NT2/D1 (cell line): ENCODE measurements around the gene DUSP6.

Experiments
- DNase-seq: peaks from one replicate; pipeline ENCODE4 v3.0.0-alpha.2; 2011; ENCODE audit warnings: low read depth, low spot score
- H3K27me3 ChIP-seq: 2 replicates; pipeline ENCODE4 v1.6.0; 2011; ENCODE audit warnings: mild to moderate bottlenecking; ENCODE audit not compliant: insufficient read length, insufficient read depth
- H3K36me3 ChIP-seq: 2 replicates; pipeline ENCODE4 v1.6.1; 2011; ENCODE audit warnings: mild to moderate bottlenecking, low read length, mixed read lengths; ENCODE audit not compliant: insufficient read depth, insufficient read length
- H3K4me1 ChIP-seq: 2 replicates; pipeline ENCODE4 v1.5.1; 2011; ENCODE audit not compliant: insufficient read depth, insufficient read length
- H3K4me3 ChIP-seq: 2 replicates; pipeline ENCODE4 v1.5.1; 2011; ENCODE audit warnings: low read depth; ENCODE audit not compliant: insufficient read length
- H3K9ac ChIP-seq: 2 replicates; pipeline ENCODE4 v1.6.0; 2011; ENCODE audit warnings: low read depth; ENCODE audit not compliant: insufficient read length
- H3K9me3 ChIP-seq: 2 replicates; pipeline ENCODE4 v1.5.1; 2011; ENCODE audit warnings: mild to moderate bottlenecking, low read length; ENCODE audit not compliant: insufficient read depth
- SUZ12 ChIP-seq: IDR thresholded peaks from 2 replicates; pipeline ENCODE4 v1.6.1; 2011; ENCODE audit not compliant: insufficient read length, insufficient read depth; ENCODE audit errors: extremely low read depth
- YY1 ChIP-seq: IDR thresholded peaks from 2 replicates; pipeline ENCODE4 v1.6.1; 2011; ENCODE audit not compliant: insufficient read length, insufficient read depth
- ZNF274 ChIP-seq: IDR thresholded peaks from 2 replicates; pipeline ENCODE4 v1.6.1; 2011; ENCODE audit warnings: mild to moderate bottlenecking, low read depth, low read length

The DUSP6 gene

DNA sequence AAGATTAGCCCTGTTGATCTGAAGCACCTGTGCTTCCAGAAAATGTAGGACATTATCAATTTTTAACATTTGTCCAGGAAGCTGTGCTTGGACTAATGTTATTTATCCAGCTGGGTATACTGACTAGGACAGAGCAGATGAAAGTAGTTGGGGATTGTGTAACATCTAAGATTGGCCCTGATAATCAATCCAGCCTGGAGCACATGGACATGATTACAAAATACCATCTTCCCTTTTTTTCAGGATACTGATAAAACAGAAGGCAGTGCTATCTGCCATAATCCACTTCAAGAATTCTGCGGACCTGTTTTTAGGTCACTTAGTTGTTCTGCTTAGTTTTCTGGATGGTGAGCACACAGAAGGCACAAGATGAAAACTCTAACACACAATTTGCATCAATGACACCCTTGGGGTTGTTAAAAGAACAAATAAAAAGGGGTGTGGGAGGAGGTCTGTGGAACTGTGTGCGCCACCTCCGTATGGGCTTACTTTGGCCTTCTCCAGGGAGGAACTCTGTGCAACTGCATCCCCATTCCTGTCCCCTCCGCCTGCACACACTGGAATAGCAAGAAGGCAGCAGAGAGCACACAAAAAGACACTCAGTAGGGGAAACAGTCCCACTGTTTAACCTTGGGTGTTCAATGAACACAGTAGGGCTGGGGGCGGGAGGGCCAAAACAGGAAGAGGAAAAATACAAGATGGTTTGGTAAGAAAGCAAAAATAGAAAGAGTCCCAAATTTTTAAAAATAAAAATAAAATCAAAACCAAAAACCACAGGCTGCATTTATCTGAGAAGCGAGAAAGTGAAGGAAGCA lies 31.1 kb upstream of the DUSP6 start:
- no peak for DNase-seq
- no peak overlapping the region for H3K9ac ChIP-seq
- H3K9me3 ChIP-seq, result no peaks in the 10 kb centered on the region
- TF ChIP-seq SUZ12, result no peak
- TF ChIP-seq YY1, result no peak
- TF ChIP-seq ZNF274, result no peak
- no peaks in the 10 kb centered on the region for H3K36me3 ChIP-seq
- H3K27me3 ChIP-seq, result no peaks in the 10 kb centered on the region
- no peaks in the 10 kb centered on the region for H3K4me1 ChIP-seq
- H3K4me3 ChIP-seq, result no peak overlapping the region

DNA sequence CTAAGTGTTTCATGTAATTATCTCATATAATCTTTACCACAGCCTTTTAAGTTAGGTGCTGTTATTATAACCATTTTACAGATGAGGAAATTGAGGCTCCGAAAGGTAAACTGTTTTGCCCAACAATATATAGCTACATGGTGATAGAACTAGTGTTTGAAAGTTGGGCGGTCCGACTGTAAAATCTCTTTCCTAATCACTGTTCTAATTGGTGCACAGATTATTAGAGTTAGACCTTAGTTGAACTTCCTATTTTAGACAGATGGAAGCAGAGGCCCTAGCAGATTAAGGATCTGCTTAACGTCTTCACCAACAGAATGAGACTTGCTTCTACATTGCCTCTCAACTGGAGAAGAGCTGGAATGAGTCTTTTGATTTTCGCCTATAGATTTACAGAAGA lies 30.0 kb upstream of the DUSP6 start:
- H3K4me3 ChIP-seq, result no peak overlapping the region
- TF ChIP-seq SUZ12, result no peak
- H3K27me3 ChIP-seq, result no peaks in the 10 kb centered on the region
- DNase-seq, result no peak
- H3K9me3 ChIP-seq, result no peaks in the 10 kb centered on the region
- H3K4me1 ChIP-seq, result no peaks in the 10 kb centered on the region
- H3K9ac ChIP-seq, result no peak overlapping the region
- H3K36me3 ChIP-seq, result no peaks in the 10 kb centered on the region

DNA sequence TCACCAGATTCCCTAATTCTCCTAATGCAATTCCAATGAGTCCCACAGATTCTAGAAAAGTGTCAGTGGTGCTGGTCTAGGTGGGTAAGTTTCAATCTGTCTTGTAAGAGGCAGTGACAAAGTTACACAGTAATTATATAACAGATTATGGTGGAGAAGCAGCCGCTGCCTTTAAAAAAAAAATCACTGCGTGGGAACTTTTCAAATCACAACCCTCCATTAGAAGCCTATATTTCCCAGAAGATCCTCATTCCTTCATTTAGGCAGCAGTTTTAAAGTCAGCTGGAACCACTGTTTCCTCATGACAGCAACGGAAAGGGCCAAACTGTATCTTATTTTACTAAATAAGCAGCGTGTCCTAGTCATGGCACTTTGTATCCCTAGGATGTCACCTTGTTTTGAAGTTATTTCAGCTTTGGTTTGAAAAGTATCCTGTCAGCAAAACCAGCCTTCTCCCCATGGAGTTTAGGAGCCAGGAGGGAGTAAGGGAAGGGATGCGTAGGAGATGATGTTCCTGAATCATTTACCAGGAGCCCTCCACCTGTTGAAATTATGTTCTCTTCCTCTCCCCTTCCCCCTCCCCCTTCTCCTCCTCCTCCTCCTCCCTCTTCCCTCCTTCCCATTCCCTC lies 27.7 kb upstream of the DUSP6 start:
- no peak overlapping the region for H3K9ac ChIP-seq
- H3K36me3 ChIP-seq, result no peaks in the 10 kb centered on the region
- no peaks in the 10 kb centered on the region for H3K27me3 ChIP-seq
- H3K4me1 ChIP-seq, result no peaks in the 10 kb centered on the region
- DNase-seq, result no peak
- H3K4me3 ChIP-seq, result no peak overlapping the region
- no peaks in the 10 kb centered on the region for H3K9me3 ChIP-seq
- TF ChIP-seq YY1 (no peak), SUZ12 (no peak), ZNF274 (no peak)

DNA sequence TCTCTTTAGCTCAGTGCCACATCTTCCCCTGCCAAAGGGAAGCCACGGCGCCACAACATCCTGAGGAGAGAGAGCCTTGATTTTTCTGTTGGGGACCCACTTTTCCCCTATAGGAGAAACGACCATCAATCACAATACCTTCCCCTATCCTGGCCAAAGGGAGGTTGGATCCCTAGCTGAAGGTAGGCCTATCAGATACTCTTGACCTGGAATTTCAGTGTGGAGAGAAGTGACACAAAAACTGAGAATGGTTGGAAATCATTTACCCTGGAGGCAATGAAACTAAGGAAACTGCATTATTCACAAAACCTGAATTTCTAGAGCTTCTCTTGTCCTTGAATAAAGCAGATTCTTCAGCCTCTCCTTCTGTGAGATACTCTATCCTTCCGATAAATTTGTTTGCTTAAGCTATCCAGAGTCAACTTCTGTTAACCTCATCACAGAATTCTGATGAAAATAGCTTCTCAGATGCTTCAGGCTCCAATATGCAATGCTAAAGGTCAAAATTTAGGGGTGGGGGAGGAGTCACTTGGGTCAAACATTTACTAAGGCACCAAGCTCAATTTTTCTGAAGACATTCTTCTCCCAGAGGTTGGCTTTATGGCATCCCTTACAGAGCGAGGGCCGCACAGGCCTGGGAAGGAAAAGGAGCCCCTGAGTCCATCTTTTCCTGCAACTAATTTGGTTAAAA lies 27.0 kb upstream of the DUSP6 start:
- Histone ChIP-seq H3K9me3 (no peaks in the 10 kb centered on the region), H3K4me3 (no peak overlapping the region), H3K27me3 (no peaks in the 10 kb centered on the region), H3K36me3 (no peaks in the 10 kb centered on the region), H3K9ac (no peak overlapping the region), H3K4me1 (no peaks in the 10 kb centered on the region)
- TF ChIP-seq ZNF274 (no peak), YY1 (no peak), SUZ12 (no peak)
- DNase-seq, result no peak

DNA sequence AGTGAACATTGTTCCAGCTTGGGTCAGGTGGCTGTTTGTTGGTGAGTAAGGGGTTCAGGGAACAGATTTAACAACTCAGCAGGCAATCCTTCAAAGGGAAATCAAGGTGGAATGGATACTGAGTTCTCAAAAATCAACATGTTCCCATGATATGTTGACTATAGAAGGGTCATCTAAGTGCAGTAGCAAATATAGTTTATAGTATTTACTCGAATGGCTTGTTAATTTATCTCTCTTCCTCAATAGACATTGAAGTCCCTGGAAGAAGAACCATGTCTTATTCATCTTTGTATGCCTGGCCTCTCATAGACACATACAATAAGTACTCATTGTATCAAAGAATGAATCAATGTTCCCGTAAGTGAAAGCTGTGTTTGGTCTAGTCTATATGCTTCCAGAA lies 24.5 kb upstream of the DUSP6 start:
- Histone ChIP-seq H3K36me3 (no peaks in the 10 kb centered on the region), H3K27me3 (no peaks in the 10 kb centered on the region), H3K9me3 (no peaks in the 10 kb centered on the region), H3K4me3 (no peak overlapping the region), H3K9ac (no peak overlapping the region), H3K4me1 (no peaks in the 10 kb centered on the region)
- DNase-seq, result no peak
- TF ChIP-seq SUZ12 (no peak), ZNF274 (no peak), YY1 (no peak)

DNA sequence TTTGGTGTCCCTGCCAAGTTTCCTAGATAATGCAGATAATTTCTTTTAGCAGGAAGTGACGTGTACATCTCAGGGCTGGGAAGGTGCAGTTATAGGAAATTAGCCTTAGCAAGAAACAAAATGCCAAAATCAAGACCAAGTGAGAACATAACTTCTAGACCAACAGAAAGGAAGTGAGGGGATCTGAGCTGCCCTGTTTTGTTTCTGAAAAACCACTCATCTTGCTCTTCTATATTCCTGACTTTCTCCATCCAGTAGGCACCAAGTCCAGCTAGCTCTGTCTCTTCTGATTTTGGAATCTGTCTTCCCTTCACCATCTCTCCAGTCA lies 23.9 kb upstream of the DUSP6 start:
- no peak overlapping the region for H3K4me3 ChIP-seq
- no peaks in the 10 kb centered on the region for H3K27me3 ChIP-seq
- no peaks in the 10 kb centered on the region for H3K9me3 ChIP-seq
- TF ChIP-seq SUZ12, result no peak
- TF ChIP-seq YY1, result no peak
- no peak for TF ChIP-seq ZNF274
- DNase-seq, result no peak
- H3K4me1 ChIP-seq, result no peaks in the 10 kb centered on the region
- no peak overlapping the region for H3K9ac ChIP-seq
- H3K36me3 ChIP-seq, result no peaks in the 10 kb centered on the region

DNA sequence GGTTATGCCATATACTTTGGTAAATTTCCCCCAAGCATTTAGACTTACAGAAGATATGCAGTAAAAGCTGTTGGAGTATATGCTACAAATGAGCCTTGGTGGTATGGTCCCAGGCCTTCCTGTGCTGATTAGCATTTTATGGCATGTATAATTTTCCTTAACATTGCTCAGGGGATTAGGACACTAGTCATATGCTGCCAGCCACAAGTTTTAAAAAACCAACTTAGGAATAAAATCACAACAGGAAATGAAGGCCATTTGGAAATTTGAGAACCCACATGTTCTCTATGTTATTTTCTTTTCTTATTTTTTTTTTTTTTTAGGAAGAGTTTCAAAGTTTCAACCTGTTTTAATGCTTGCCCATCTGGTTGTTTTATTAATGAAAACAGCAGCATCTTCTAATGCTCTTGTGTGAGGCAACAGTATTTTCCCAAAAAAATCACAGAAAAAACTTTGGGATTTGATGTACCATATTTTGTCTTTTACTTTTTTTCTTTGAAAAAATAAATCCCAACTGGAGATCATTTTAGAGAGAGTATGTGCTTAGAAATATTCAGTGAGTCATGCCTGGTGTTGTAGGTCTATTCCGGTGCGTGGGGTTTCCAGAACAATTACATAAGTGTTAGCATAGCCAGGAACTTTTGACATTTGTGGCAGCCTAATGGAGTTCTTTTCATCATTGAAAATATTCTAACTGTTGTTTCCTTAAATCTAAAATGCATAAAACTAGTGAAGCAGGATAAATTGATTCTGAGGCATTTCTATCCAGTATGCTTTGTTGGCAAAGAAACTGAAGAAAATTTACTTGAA lies 21.7 kb upstream of the DUSP6 start:
- Histone ChIP-seq H3K36me3 (no peaks in the 10 kb centered on the region), H3K4me3 (no peak overlapping the region), H3K27me3 (no peaks in the 10 kb centered on the region), H3K4me1 (no peaks in the 10 kb centered on the region), H3K9ac (no peak overlapping the region), H3K9me3 (no peaks in the 10 kb centered on the region)
- TF ChIP-seq SUZ12, result no peak
- TF ChIP-seq YY1, result no peak
- no peak for TF ChIP-seq ZNF274
- DNase-seq, result no peak
